Mesenchymal stem cell (in vitro differentiated cells and primary cell): ENCODE measurements around the gene KCNA3. TPM values are rescaled to one million over a fixed set of nuclear protein-coding genes. Genes with fewer than 3 reads are reported as not detected.

Experiments used
- DNase-seq: peaks from one replicate; pipeline ENCODE4 v3.0.0-alpha.2; 2013
- H2AFZ ChIP-seq: one replicate; pipeline ENCODE4 v1.6.1; 2013; ENCODE audit warnings: low read depth, mild to moderate bottlenecking, control low read depth, inconsistent platforms, low read length, moderate library complexity
- H2AK5ac ChIP-seq: 2 replicates; pipeline ENCODE4 v1.6.1; 2013; ENCODE audit warnings: low read length, moderate library complexity, mild to moderate bottlenecking, inconsistent platforms; ENCODE audit not compliant: severe bottlenecking
- H2BK120ac ChIP-seq: one replicate; pipeline ENCODE4 v1.6.1; 2013; ENCODE audit warnings: low read depth, mild to moderate bottlenecking, inconsistent platforms, low read length, moderate library complexity
- H2BK12ac ChIP-seq, 2 experiments: one replicate each; pipeline ENCODE4 v1.6.1; 2013; ENCODE audit warnings: inconsistent platforms in 2 of 2, low read length in 2 of 2, mild to moderate bottlenecking in 2 of 2, moderate library complexity in 2 of 2, control low read depth in 1 of 2
- H2BK15ac ChIP-seq: one replicate; pipeline ENCODE4 v1.6.1; 2013; ENCODE audit warnings: mild to moderate bottlenecking, low read depth, inconsistent platforms; ENCODE audit not compliant: poor library complexity, severe bottlenecking
- H2BK5ac ChIP-seq: 2 replicates; pipeline ENCODE4 v1.6.1; 2013; ENCODE audit warnings: low read depth, mild to moderate bottlenecking, low read length, control low read depth, inconsistent platforms; ENCODE audit not compliant: poor library complexity, severe bottlenecking
- H3K14ac ChIP-seq, 2 experiments: one replicate each; pipeline ENCODE4 v1.6.1; 2013; ENCODE audit warnings: inconsistent platforms in 2 of 2, low read length in 2 of 2, control low read depth in 1 of 2, mild to moderate bottlenecking in 1 of 2, moderate library complexity in 1 of 2
- H3K18ac ChIP-seq, 2 experiments: one replicate each; pipeline ENCODE4 v1.6.1; 2013; ENCODE audit warnings: inconsistent platforms in 2 of 2, low read length in 2 of 2, control low read depth in 1 of 2, low read depth in 1 of 2, mild to moderate bottlenecking in 1 of 2
- H3K23ac ChIP-seq, 2 experiments: one replicate each; pipeline ENCODE4 v1.6.1; 2013; ENCODE audit warnings: inconsistent platforms in 2 of 2, low read length in 2 of 2, mild to moderate bottlenecking in 2 of 2, moderate library complexity in 2 of 2, control low read depth in 1 of 2
- H3K27ac ChIP-seq: 2 replicates; pipeline ENCODE4 v1.5.1; 2013; ENCODE audit warnings: mild to moderate bottlenecking, moderate library complexity, low read length, control low read depth, inconsistent platforms; ENCODE audit not compliant: poor library complexity, severe bottlenecking
- H3K27me3 ChIP-seq, 2 experiments: 2 replicates each; pipeline versions ENCODE4 v1.6.1 to v1.7.0; 2013; ENCODE audit warnings: low read length in 2 of 2, mild to moderate bottlenecking in 2 of 2, moderate library complexity in 2 of 2, control low read depth in 1 of 2, inconsistent platforms in 1 of 2; ENCODE audit not compliant: control insufficient read depth in 1 of 2, insufficient read depth in 1 of 2
- H3K36me3 ChIP-seq, 2 experiments: 2 replicates each; pipeline versions ENCODE4 v1.6.1 to v1.7.0; 2013; ENCODE audit warnings: low read length in 2 of 2, control low read depth in 1 of 2, inconsistent platforms in 1 of 2, low read depth in 1 of 2, mild to moderate bottlenecking in 1 of 2; ENCODE audit not compliant: insufficient read depth in 2 of 2, control insufficient read depth in 1 of 2
- H3K4ac ChIP-seq, 2 experiments: one replicate each; pipeline ENCODE4 v1.6.1; 2013; ENCODE audit warnings: inconsistent platforms in 2 of 2, low read length in 2 of 2, mild to moderate bottlenecking in 2 of 2, moderate library complexity in 2 of 2, control low read depth in 1 of 2, low read depth in 1 of 2
- H3K4me1 ChIP-seq: 2 replicates; pipeline ENCODE4 v1.6.1; 2013; ENCODE audit warnings: low read depth, low read length, control low read depth; ENCODE audit not compliant: control insufficient read depth, insufficient read depth
- H3K4me2 ChIP-seq: 2 replicates; pipeline ENCODE4 v1.6.1; 2013; ENCODE audit warnings: low read length, mild to moderate bottlenecking, inconsistent platforms; ENCODE audit not compliant: poor library complexity, severe bottlenecking
- H3K4me3 ChIP-seq, 2 experiments: 2 replicates each; pipeline versions ENCODE4 v1.5.1 to v1.7.0; 2013; ENCODE audit warnings: low read length in 2 of 2, mild to moderate bottlenecking in 2 of 2, control low read depth in 1 of 2, low read depth in 1 of 2; ENCODE audit not compliant: insufficient read depth in 1 of 2
- H3K79me1 ChIP-seq: replicated peaks from 2 replicates; pipeline ENCODE4 v1.6.1; 2013; ENCODE audit warnings: mild to moderate bottlenecking, control low read depth, low read length, inconsistent platforms; ENCODE audit not compliant: poor library complexity, severe bottlenecking
- H3K9ac ChIP-seq: 2 replicates; pipeline ENCODE4 v1.7.0; 2013; ENCODE audit warnings: mild to moderate bottlenecking, low read length, moderate library complexity
- H3K9me3 ChIP-seq: 2 replicates; pipeline ENCODE4 v1.7.0; 2013; ENCODE audit warnings: mild to moderate bottlenecking, low read length; ENCODE audit not compliant: control insufficient read depth
- H4K8ac ChIP-seq: one replicate; pipeline ENCODE4 v1.6.1; 2013; ENCODE audit warnings: inconsistent platforms, mild to moderate bottlenecking, low read length, moderate library complexity
- H4K91ac ChIP-seq: one replicate; pipeline ENCODE4 v1.6.1; 2013; ENCODE audit warnings: mild to moderate bottlenecking, low read length, inconsistent platforms
- WGBS: methylation state at CpG from one replicate; pipeline ENCODE4 v1.1.7; 2013; ENCODE audit warnings: mixed read lengths; 5-methylcytosine and 5-hydroxymethylcytosine counted together
- polyA plus RNA-seq, 2 experiments: library from polyadenylated mRNA; stranded (reverse); fragments of 200-250 nt; gene quantifications; one replicate each; pipeline ENCODE4 v1.2.3, GENCODE V29; 2013

Gene KCNA3
- polyA plus RNA-seq (2013, experiment 1 of 2), result not detected
- polyA plus RNA-seq (2013, experiment 2 of 2), result not detected

GRCh38 chr1:110674337-110675059 is at the start of gene KCNA3:
Gene KCNA3 (minus strand): TSS chr1:110674940. CDS start chr1:110674809, 131 bp downstream.
- DNase-seq, result no peak
- Histone ChIP-seq H3K36me3 (peaks cover 0 to 9% of the 10 kb centered on the region in 2 experiments), H3K9me3 (no peaks in the 10 kb centered on the region), H2BK15ac (no peak within 1 kb of the TSS), H2AK5ac (no peak within 1 kb of the TSS), H3K18ac (no peak within 1 kb of the TSS), H4K8ac (no peak within 1 kb of the TSS), H2BK12ac (no peak within 1 kb of the TSS), H3K9ac (peak within 1 kb of the TSS; percentile 45), H3K4me1 (peaks cover 14% of the 10 kb centered on the region), H4K91ac (no peak within 1 kb of the TSS), H2BK5ac (no peak within 1 kb of the TSS), H3K27ac (no peak within 1 kb of the TSS), H3K4me2 (peak within 1 kb of the TSS; percentile 97), H3K23ac (no peak within 1 kb of the TSS), H3K4me3 (peak within 1 kb of the TSS; percentile 59 to 69), H3K27me3 (peaks cover 49 to 54% of the 10 kb centered on the region in 2 experiments), H3K14ac (no peak within 1 kb of the TSS), H3K4ac (no peak within 1 kb of the TSS), H2AFZ (peak within 1 kb of the TSS; percentile 61), H3K79me1 (no peaks in the 10 kb centered on the region), H2BK120ac (no peak within 1 kb of the TSS)
- 4% methylated on average over 81 of the region's 97 CpGs for WGBS

GRCh38 chr1:110722807-110723206 is 48.1 kb upstream of the KCNA3 start:
- Histone ChIP-seq H2BK120ac (no peak overlapping the region), H2BK15ac (no peak overlapping the region), H3K9me3 (no peaks in the 10 kb centered on the region), H4K8ac (no peak overlapping the region), H2BK5ac (no peak overlapping the region), H3K9ac (no peak overlapping the region), H3K18ac (no peak overlapping the region), H2BK12ac (no peak overlapping the region), H3K4me1 (no peaks in the 10 kb centered on the region), H3K79me1 (no peaks in the 10 kb centered on the region), H3K36me3 (no peaks in the 10 kb centered on the region), H4K91ac (no peak overlapping the region), H2AK5ac (no peak overlapping the region), H2AFZ (no peak overlapping the region), H3K4me3 (no peak overlapping the region), H3K23ac (no peak overlapping the region), H3K4me2 (no peak overlapping the region), H3K27me3 (peaks cover 0 to 42% of the 10 kb centered on the region in 2 experiments), H3K27ac (no peak overlapping the region), H3K14ac (no peak overlapping the region), H3K4ac (no peak overlapping the region)
- DNase-seq, result no peak
- WGBS, result 73% methylated on average over 5 of the region's 5 CpGs

- Histone ChIP-seq H3K9ac (no peak overlapping the region), H3K36me3 (no peaks in the 10 kb centered on the region), H3K27ac (no peak overlapping the region), H4K91ac (no peak overlapping the region), H3K27me3 (peaks cover 0 to 38% of the 10 kb centered on the region in 2 experiments), H3K4ac (no peak overlapping the region), H3K14ac (no peak overlapping the region), H3K18ac (no peak overlapping the region), H3K9me3 (no peaks in the 10 kb centered on the region), H4K8ac (no peak overlapping the region), H2AK5ac (no peak overlapping the region), H2BK120ac (no peak overlapping the region), H3K4me2 (no peak overlapping the region), H3K4me1 (no peaks in the 10 kb centered on the region), H2AFZ (no peak overlapping the region), H2BK15ac (no peak overlapping the region), H2BK12ac (no peak overlapping the region), H3K79me1 (no peaks in the 10 kb centered on the region), H3K23ac (no peak overlapping the region), H3K4me3 (no peak overlapping the region), H2BK5ac (no peak overlapping the region)
- WGBS, result 58% methylated on average over 1 of the region's 2 CpGs
- no peak for DNase-seq
These were observed 45.2 kb upstream of the KCNA3 start for GRCh38 chr1:110719908-110720307.

- Histone ChIP-seq H2AK5ac (no peak overlapping the region), H3K4me2 (no peak overlapping the region), H3K4me3 (no peak overlapping the region), H2BK12ac (no peak overlapping the region), H3K9me3 (no peaks in the 10 kb centered on the region), H2BK5ac (no peak overlapping the region), H3K18ac (no peak overlapping the region), H3K4ac (no peak overlapping the region), H3K23ac (no peak overlapping the region), H2BK120ac (no peak overlapping the region), H3K36me3 (no peaks in the 10 kb centered on the region), H3K4me1 (no peaks in the 10 kb centered on the region), H3K27me3 (peaks cover 0 to 36% of the 10 kb centered on the region in 2 experiments), H3K27ac (no peak overlapping the region), H2AFZ (no peak overlapping the region), H3K14ac (no peak overlapping the region), H3K79me1 (no peaks in the 10 kb centered on the region), H4K8ac (no peak overlapping the region), H2BK15ac (no peak overlapping the region), H3K9ac (no peak overlapping the region), H4K91ac (no peak overlapping the region)
- no peak for DNase-seq
- WGBS, result 53% methylated on average over 6 of the region's 6 CpGs
These were observed 43.7 kb upstream of the KCNA3 start for GRCh38 chr1:110718452-110718851.
